PC-9 (cell line): ENCODE data around the gene ITGAE.

Experiments
- EZH2 ChIP-seq: fragments of 200-600 bp; sonication (generic); IDR thresholded peaks from 2 replicates; pipeline ENCODE4 v1.8.0; 2017; ENCODE audit warnings: antibody characterized with exemption, low read depth
- TF ChIP-seq, protein P1 (sequence below): fragments of 200-600 bp; sonication (generic); conservative IDR thresholded peaks from 2 replicates; pipeline ENCODE4 v1.6.1; 2017; ENCODE audit warnings: mixed run types, antibody characterized with exemption, mild to moderate bottlenecking, moderate library complexity

DNA sequence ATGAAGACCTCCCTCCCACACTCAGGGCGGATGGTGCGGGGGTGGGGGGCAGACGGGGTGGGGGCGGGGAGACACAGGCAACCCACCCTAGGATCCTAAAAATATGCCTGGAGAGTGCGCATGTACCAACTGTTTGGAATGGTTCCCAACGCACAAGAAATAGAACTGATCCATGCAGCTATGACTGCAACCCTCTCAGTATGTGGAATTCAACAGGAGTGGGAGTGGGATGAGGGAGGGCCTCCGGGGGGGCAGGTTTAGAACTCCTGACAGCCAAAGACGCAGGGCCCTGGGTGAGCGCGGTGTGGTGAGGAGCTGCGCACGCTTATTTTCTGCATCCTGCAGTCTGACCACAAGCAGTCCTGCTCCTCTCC is 103.9 kb downstream of the ITGAE start:
- TF ChIP-seq EZH2, result no peak
- TF ChIP-seq, protein P1, sequence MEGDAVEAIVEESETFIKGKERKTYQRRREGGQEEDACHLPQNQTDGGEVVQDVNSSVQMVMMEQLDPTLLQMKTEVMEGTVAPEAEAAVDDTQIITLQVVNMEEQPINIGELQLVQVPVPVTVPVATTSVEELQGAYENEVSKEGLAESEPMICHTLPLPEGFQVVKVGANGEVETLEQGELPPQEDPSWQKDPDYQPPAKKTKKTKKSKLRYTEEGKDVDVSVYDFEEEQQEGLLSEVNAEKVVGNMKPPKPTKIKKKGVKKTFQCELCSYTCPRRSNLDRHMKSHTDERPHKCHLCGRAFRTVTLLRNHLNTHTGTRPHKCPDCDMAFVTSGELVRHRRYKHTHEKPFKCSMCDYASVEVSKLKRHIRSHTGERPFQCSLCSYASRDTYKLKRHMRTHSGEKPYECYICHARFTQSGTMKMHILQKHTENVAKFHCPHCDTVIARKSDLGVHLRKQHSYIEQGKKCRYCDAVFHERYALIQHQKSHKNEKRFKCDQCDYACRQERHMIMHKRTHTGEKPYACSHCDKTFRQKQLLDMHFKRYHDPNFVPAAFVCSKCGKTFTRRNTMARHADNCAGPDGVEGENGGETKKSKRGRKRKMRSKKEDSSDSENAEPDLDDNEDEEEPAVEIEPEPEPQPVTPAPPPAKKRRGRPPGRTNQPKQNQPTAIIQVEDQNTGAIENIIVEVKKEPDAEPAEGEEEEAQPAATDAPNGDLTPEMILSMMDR, result no peak
